GM19035 (cell line): ENCODE data around the gene ADGRF3.
"Not testable (repeated sequence)": the region's sequence is repeated elsewhere in the genome, so short reads cannot be mapped to it uniquely, and the experiment has no call there.

Experiments
- ATAC-seq: cut with Tn5 transposase; IDR thresholded peaks from one replicate; pipeline ENCODE4 v1.9.1; 2021; ENCODE audit not compliant: unreplicated experiment

ADGRF3 gene

DNA sequence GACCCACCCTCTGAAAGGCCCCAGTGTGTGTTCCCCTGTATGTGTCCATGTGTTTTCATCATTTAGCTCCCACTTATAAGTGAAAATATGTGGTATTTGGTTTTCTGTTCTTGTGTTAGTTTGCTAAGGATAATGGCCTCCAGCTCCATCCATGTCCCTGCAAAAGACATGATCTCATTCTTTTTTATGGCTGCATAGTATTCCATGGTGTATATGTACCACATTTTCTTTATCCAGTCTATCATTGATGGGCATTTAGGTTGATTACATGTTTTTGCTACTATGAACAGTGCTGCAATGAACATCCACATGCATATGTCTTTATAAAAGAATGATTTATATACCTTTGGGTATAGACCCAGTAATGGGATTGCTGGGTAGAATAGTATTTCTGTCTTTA, 22.1 kb downstream of the ADGRF3 start:
- not testable (repeated sequence) for ATAC-seq

- ATAC-seq, result no peak
Measured at GRCh38 chr2:26318950-26319349, 27.6 kb downstream of the ADGRF3 start.

DNA sequence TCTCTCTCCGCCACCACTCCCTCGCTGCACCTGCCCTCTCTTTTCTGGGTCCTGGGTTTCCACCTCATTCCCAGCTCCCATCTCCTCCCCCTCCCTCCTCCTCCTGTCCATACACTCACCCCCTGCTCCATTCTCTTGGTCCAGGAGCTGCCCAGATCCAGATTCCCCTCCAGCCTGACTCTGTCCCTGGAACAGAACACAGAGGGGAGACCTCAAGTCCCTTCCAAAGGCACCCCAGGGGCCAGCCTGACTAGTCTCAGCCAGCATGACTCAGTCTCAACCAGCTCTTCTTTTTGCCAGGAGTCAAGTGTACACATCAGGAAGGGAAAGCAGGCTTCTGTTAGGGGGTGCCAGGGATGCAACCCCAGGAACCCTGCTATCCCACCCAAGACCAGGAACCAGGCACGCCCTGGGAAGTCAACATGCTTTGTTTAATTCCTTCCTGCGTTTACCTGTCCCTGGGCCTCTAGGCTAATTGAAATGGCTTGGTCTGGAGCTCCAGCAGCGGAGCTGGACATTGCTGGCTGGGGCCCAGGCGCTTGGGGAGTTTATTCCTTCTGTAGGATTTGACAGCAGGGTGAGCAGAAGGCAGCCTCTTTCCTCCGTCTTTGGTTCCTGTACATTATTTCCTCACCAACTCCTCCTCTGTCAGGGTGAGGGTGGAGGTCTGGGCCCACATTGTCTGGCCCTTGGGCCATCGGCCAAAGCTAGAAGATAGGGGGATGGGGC, 29.0 kb downstream of the ADGRF3 start:
- no peak for ATAC-seq

DNA sequence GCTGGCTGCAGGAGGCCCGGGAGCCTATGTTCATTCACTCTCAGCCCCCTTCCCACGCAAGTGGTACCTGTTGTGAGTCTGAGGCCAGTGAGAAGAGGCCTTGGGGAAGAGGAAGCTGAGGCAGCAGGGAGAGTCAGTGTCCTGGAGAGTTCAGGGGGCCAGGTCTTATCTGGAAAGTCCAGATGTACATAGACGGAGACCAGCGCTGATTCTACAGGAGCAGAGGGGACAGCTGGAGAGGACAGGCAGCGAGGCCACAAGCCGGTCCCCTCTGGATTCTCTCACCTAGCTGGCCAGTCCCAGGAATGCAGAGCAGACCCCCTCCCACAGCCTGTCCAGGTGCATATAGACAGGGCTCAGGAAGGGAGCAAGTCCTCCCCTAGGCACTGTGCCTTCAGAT, 29.7 kb downstream of the ADGRF3 start:
- no peak for ATAC-seq

DNA sequence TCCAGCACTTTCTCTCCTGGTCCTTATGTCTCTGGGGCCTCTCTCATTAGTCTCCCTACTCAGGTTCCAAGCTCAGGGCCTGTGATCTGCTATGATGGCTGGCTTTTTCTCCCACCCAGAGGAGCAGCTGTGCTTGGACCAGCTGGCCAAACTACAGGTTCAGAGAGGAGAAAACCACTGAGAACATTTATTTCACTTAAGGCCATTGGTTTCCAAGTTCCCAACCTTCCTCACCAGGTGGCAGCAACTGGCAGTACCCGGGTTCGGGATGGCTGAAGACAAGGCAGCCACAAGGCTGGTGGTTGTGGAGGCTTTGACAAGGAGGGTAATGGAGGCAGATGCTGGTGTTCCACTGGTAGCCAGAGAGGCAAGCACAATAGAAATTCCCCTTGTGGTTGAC, 30.5 kb downstream of the ADGRF3 start:
- ATAC-seq, result no peak

- ATAC-seq, result no peak
Measured at GRCh38 chr2:26314243-26314642, 32.3 kb downstream of the ADGRF3 start.

GRCh38 chr2:26313446-26313845, 33.1 kb downstream of the ADGRF3 start:
- no peak for ATAC-seq

DNA sequence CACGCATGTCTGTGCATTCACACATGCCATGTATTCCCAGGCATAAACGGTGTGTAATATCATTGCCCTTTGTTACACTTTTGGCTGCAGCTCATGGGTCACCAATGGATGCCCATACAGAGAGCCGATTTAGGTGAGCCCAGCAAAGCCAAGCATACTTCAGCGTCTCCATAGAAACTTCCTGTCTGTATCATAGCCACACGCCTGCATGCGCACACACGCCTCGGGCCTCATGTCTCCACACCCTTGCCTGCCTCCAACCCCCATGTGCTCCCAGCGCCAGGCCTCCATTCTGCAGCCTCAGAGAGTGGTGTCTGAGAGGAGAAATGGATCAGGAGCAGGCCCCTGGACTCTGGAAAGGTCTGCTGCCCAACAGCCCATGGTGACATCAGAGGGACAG, 34.1 kb downstream of the ADGRF3 start:
- ATAC-seq, result no peak

DNA sequence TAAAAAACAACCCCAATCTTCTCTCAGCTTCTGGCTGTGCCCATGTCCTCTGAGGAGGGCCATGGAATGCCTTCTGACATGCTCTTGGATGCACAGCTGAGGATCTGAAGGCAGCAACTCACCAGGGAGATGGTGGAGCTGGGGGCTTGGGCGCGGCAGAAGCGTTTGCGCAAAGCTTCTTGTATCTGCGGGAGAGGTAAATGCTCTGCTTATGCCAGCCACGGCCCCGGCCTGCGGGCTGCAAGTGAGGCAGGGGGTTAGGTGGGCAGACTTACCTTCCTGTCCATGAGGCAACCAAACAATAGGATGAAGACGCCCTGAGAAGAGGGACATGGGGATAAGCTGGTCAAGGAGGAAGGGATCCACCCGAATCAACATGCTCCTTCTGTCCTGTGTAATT, 36.7 kb downstream of the ADGRF3 start:
- ATAC-seq, result no peak

- no peak for ATAC-seq
Measured at GRCh38 chr2:26305540-26305939, 41.0 kb downstream of the ADGRF3 start.

DNA sequence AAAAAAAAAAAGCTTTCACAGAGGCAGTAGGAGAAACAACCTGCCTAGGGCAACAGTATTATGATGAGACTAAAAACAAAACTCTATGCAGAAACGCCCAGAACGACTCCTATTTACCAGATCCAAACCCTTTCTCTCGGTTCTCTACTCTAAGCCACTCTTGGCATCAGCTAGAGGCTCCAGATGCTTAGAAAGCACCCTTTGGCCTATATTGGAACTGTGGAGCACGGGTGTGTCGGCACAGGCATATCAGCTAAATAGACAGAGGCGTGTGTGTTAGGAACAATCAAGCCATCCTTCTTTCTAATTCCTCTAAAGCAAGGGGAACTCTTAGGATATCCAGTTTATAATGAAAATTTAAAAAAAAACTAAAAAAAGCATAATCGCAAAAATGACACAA, 41.5 kb downstream of the ADGRF3 start:
- ATAC-seq, result not testable (repeated sequence)

GRCh38 chr2:26302846-26303245, 43.7 kb downstream of the ADGRF3 start:
- ATAC-seq, result no peak

GRCh38 chr2:26300234-26300925, 46.2 kb downstream of the ADGRF3 start:
- ATAC-seq, result no peak

DNA sequence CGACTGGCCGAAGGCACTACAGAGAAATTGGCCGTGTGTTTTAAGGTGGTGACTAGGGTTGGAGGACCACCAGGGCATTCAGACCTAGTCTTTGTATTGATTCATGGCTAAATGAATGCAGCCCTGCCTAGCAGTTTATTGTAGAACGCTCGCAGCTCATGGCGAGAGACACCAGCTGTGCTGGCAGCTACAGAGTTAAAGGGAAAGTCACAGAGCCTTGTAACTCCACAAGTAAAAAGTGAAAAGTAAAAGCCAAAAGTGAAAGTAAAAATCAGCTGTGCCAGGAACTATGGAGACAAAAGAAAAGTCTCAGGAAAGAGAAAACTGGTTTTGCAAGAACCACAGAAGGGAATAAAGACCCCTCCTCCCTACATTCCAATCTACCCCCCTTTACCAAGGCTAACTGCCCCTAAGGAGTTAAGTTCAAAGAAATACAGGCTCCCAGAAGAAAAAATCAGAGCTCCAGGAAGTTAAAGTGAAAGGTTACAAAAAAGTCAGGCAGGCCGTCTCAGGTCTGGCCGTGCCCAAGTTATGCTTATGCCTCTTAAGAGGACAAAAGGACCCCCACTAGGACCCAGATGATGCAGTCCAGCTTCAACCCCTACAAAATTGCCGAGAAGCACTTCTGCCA, 47.0 kb downstream of the ADGRF3 start:
- no peak for ATAC-seq

GRCh38 chr2:26298638-26299393, 47.8 kb downstream of the ADGRF3 start:
- ATAC-seq, result no peak

DNA sequence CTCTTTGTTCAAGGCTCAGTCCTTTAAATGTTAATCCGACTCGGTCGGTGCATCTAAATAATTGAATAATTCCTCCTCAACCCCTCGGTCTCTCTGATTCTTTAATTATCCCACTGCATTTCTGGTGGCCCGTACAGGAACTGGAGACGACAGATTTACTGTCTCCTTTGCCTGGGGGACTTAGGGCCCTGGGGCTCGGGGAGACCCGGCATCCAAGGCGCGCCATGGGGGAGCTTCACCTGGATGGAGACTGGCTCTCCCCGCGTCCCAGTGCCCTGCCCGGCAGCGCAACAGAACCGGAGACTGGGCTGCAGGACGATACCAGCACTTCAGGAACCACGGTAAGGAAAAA, 48.3 kb downstream of the ADGRF3 start:
- ATAC-seq, result no peak

- no peak for ATAC-seq
Measured at GRCh38 chr2:26297061-26297460, 49.5 kb downstream of the ADGRF3 start.

DNA sequence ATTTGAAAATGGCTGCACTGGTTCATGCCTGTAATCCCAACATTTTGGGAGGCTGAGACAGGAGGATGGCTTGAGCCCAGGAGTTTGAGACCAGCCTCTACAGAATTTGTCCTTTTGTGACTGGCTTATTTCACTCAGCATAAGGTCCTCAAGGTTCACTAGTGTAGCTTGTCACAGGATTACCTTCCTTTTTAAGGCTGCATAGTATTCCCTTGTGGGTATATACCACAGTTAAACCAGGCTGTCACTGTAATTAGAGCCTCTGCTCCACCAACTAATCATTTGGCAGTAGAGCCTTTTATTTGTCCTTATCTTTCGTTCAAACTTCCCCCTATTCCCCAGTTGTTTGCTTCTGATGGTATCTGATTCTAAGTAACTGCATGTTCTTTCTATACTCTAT, 51.1 kb downstream of the ADGRF3 start:
- ATAC-seq, result no peak

DNA sequence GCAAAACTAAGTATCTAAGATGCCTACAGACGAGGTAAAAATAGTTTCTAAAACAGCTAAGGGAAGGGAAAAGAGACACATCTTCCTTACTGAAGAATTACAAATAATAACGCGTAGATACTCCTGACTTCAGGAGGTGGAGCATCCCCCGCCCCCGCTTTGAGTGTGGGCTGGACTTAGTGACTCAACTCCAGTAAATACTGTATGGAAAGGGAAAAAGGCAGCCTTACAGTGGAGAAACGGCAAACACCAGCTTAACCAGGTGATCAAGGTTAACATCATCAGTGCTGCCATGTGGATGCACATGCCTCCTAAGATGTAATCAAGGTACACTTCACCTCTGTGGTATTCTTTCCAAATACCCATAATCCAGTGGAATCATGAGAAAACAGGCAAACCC, 53.9 kb downstream of the ADGRF3 start:
- no peak for ATAC-seq

GRCh38 chr2:26290001-26290400, 56.6 kb downstream of the ADGRF3 start:
- ATAC-seq, result no peak

- ATAC-seq, result no peak
Measured at GRCh38 chr2:26285931-26286330, 60.7 kb downstream of the ADGRF3 start.

DNA sequence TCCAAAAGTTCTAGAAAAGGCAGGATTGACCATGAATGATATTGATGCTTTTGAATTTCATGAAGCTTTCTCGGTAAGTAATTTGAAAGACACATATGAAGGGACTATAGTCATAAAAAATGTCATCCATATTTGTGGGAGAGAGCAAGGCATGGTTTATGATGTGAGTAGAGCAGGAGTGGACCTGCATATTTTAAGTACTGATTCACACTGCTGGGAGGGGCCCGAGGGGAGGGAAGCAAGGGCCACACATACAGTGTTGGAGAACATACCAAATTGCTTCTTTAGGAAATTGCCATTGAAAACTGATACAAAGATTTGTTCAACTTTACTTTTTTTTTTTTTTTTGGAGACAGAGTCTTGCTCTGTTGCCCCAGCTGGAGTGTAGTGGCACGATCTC, 62.5 kb downstream of the ADGRF3 start:
- no peak for ATAC-seq
